CD4-positive, alpha-beta memory T cell (primary cell): Measurements from ENCODE around the gene KIR3DL3. TPM values are rescaled to one million over a fixed set of nuclear protein-coding genes. Genes with fewer than 3 reads are reported as not detected.
A peak's percentile ranks its signal among the peaks of the same experiment; 100 is the strongest.
"Not testable (repeated sequence)": the region's sequence is repeated elsewhere in the genome, so short reads cannot be mapped to it uniquely, and the experiment has no call there.

ENCODE experiments used
- CTCF ChIA-PET: fragments of 350-600 bp; sonication (Branson Sonifier 250); formaldehyde crosslinking; loops from one replicate; lab custom pipeline; 2021; ENCODE audit warnings: inconsistent platforms; ENCODE audit not compliant: partially characterized antibody; lab: Charles Lee
- POLR2A ChIA-PET: fragments of 350-600 bp; sonication (Branson Sonifier 250); formaldehyde crosslinking; loops from one replicate; lab custom pipeline; 2021; ENCODE audit not compliant: partially characterized antibody; lab: Charles Lee
- DNase-seq, 5 donors: peaks; one replicate each; pipeline versions ENCODE4 v3.0.0 to v3.0.0-alpha.2; 2020 to 2022; ENCODE audit warnings: mixed read lengths in 1 of 5
- H3K27ac ChIP-seq: one replicate; pipeline ENCODE4 v1.7.0; 2013; ENCODE audit warnings: low read depth, low read length
- H3K27me3 ChIP-seq: 2 replicates; pipeline ENCODE4 v1.7.0; 2013; ENCODE audit warnings: mild to moderate bottlenecking, low read length, moderate library complexity; ENCODE audit not compliant: insufficient read depth
- H3K36me3 ChIP-seq: 2 replicates; pipeline ENCODE4 v1.7.0; 2013; ENCODE audit warnings: mild to moderate bottlenecking, low read length, moderate library complexity; ENCODE audit not compliant: insufficient read depth
- H3K4me1 ChIP-seq: 2 replicates; pipeline ENCODE4 v1.7.0; 2013; ENCODE audit warnings: mild to moderate bottlenecking, low read length, moderate library complexity; ENCODE audit not compliant: insufficient read depth
- H3K4me3 ChIP-seq, 2 donors: one replicate each; pipeline ENCODE4 v1.7.0; 2013; ENCODE audit warnings: low read length in 2 of 2, mild to moderate bottlenecking in 1 of 2
- H3K9me3 ChIP-seq, 2 donors: one replicate each; pipeline ENCODE4 v1.7.0; 2013; ENCODE audit warnings: low read length in 2 of 2, control low read depth in 1 of 2; ENCODE audit not compliant: control insufficient read depth in 1 of 2
- H3K27ac Mint-ChIP-seq, 7 donors: one replicate each; pipeline ENCODE4 v1.8.0; 2020 to 2021; ENCODE audit warnings: mixed read lengths in 7 of 7, mild to moderate bottlenecking in 6 of 7, inconsistent platforms in 3 of 7, moderate library complexity in 3 of 7
- H3K27me3 Mint-ChIP-seq, 2 donors: one replicate each; pipeline ENCODE4 v1.8.0; 2020 to 2021; ENCODE audit warnings: mixed read lengths in 2 of 2
- H3K36me3 Mint-ChIP-seq, 2 donors: one replicate each; pipeline ENCODE4 v1.8.0; 2020 to 2021; ENCODE audit warnings: mixed read lengths in 2 of 2, inconsistent platforms in 1 of 2, mild to moderate bottlenecking in 1 of 2
- H3K4me1 Mint-ChIP-seq, 4 donors: one replicate each; pipeline ENCODE4 v1.8.0; 2020 to 2021; ENCODE audit warnings: mixed read lengths in 4 of 4, mild to moderate bottlenecking in 1 of 4
- H3K4me3 Mint-ChIP-seq, 8 donors: one replicate each; pipeline ENCODE4 v1.8.0; 2020 to 2021; ENCODE audit warnings: mixed read lengths in 8 of 8, mild to moderate bottlenecking in 7 of 8, moderate library complexity in 6 of 8, inconsistent platforms in 3 of 8
- H3K9me3 Mint-ChIP-seq, 8 donors: one replicate each; pipeline ENCODE4 v1.8.0; 2020 to 2021; ENCODE audit warnings: mixed read lengths in 8 of 8, mild to moderate bottlenecking in 5 of 8, inconsistent platforms in 3 of 8, moderate library complexity in 1 of 8
- intact Hi-C: fragments of 100-400 bp; cut with micrococcal nuclease; formaldehyde crosslinking; loops from one replicate; pipeline ENCODE4 v1.15.1; 2023
- polyA plus RNA-seq, 2 donors: library from polyadenylated mRNA; unstranded; fragments of 300-500 nt; fragmentation: Illumina TruSeq; gene quantifications; one replicate each; pipeline ENCODE4 v1.2.3, GENCODE V29; 2021
- total RNA-seq, 2 experiments: library from RNA; stranded (reverse); gene quantifications; one replicate each; pipeline ENCODE4 v1.2.3, GENCODE V29; 2021

Gene KIR3DL3
- total and polyA plus RNA-seq, 4 experiments from 2014 or later, result not detected

DNA sequence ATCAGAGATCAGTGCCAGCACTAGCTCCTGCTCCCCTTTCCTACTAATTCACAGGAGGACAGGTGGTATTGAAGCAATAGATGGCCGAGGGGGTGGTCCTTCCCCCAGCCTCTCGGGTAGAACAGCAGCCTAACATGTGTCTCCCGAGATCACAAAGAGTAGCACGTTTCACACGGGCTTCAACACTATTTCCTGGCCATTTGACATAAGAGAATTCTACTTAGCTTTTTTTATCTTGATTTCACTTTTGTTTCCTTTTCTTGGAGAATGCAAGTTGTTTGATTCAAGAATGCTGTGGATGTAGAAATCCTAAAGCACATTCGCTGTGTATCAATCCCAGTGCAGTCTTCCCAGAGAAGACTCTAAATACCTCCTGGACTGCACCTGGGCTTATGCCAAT is 26.0 kb downstream of the KIR3DL3 start:
- DNase-seq, H3K4me3 Mint-ChIP-seq, POLR2A ChIA-PET, H3K27me3 ChIP-seq, intact Hi-C loops, H3K9me3 ChIP-seq, H3K4me1 Mint-ChIP-seq, H3K27ac Mint-ChIP-seq, H3K4me1 ChIP-seq, H3K27ac ChIP-seq, H3K36me3 ChIP-seq, H3K36me3 Mint-ChIP-seq, CTCF ChIA-PET, H3K4me3 ChIP-seq: not testable (repeated sequence)
- peaks cover 0 to 11% (median 3%) of the 10 kb centered on the region in 8 donors for H3K9me3 Mint-ChIP-seq
- peaks cover 6 to 10% of the 10 kb centered on the region in 2 donors for H3K27me3 Mint-ChIP-seq

DNA sequence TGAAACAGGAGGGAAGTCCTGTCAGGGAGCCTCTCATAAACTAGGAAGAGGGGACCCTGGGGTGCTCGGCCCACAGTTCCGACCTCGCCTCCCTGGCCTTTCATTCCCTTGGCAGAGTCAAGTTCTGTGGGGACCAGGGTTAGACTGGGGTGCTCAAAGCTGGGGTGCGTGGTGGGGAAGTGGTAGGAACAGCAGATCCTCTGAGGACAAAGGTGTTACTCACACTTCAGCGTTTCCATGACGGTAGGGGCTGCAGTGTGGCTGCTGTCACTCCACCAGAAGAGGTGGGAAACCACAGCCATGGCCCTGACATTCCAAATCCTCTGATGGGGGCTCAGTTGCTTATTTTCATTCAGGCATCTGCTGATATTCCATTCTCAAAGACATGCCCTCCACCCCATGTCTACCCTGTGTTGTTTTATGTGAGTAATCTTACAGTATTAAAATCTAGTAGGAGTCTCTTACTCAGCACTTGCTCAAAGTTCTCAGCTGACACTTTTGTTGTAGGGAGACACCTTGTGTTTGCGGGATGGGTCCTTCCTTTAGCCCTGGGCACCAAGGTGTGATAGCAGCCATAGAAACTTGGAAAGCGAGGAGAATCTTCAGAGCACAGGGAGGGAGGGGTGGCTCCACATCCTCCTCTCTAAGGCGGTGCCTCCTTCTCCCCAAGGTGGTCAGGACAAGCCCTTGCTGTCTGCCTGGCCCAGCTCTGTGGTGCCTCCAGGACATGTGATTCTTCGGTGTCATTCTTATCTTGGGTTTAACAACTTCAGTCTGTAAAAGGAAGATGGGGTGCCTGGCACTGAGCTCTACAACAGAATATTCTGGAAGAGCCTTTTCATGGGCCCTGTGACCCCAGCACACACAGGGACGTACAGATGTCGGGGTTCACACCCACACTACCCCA is 32.2 kb downstream of the KIR3DL3 start:
- CTCF ChIA-PET, POLR2A ChIA-PET, H3K36me3 Mint-ChIP-seq, intact Hi-C loops, H3K27me3 Mint-ChIP-seq, DNase-seq, H3K36me3 ChIP-seq, H3K9me3 Mint-ChIP-seq, H3K4me3 ChIP-seq, H3K9me3 ChIP-seq, H3K27ac ChIP-seq, H3K4me3 Mint-ChIP-seq, H3K27ac Mint-ChIP-seq, H3K4me1 ChIP-seq, H3K4me1 Mint-ChIP-seq, H3K27me3 ChIP-seq: not testable (repeated sequence)

DNA sequence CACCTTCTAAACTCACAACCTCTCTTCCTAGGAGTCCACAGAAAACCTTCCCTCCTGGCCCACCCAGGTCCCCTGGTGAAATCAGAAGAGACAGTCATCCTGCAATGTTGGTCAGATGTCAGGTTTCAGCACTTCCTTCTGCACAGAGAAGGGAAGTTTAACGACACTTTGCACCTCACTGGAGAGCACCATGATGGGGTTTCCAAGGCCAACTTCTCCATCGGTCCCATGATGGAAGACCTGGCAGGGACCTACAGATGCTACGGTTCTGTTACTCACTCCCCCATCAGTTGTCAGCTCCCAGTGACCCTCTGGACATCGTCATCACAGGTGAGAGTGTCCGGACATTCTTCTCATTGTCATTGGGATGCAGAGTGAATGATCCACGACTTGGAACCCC is 34.3 kb downstream of the KIR3DL3 start:
- CTCF ChIA-PET, H3K36me3 Mint-ChIP-seq, POLR2A ChIA-PET: not testable (repeated sequence)

DNA sequence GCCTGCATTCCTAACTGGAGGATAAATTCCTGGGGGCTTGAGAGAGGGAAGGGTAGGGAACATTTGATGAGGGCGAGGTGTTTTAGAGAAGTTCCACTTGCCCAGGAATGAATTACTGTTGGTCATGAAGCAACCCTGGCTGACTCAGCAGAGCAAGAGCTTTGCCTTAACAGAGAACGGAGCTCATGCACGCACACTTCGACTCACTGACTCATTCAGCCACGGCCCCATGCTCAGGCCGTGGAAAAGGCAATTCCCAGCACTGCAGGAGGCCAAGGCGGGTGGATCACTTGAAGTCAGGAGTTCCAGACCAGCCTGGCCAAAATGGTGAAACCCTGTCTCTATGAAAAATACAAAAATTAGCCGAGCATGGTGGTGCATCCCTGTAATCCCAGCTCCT is 40.0 kb downstream of the KIR3DL3 start:
- intact Hi-C loops, H3K4me3 Mint-ChIP-seq, H3K9me3 ChIP-seq, H3K27me3 ChIP-seq, DNase-seq, H3K4me1 Mint-ChIP-seq, CTCF ChIA-PET, H3K36me3 ChIP-seq, POLR2A ChIA-PET, H3K36me3 Mint-ChIP-seq, H3K27me3 Mint-ChIP-seq, H3K4me3 ChIP-seq, H3K4me1 ChIP-seq, H3K27ac ChIP-seq, H3K27ac Mint-ChIP-seq: not testable (repeated sequence)
- H3K9me3 Mint-ChIP-seq, result peaks cover 0 to 18% (median 4%) of the 10 kb centered on the region in 8 donors

More for the DNA sequence above, 34.3 kb downstream of the KIR3DL3 start:
- DNase-seq, H3K9me3 ChIP-seq, H3K27ac ChIP-seq, H3K4me1 ChIP-seq, H3K4me1 Mint-ChIP-seq, H3K4me3 ChIP-seq, H3K9me3 Mint-ChIP-seq, intact Hi-C loops, H3K36me3 ChIP-seq, H3K27me3 ChIP-seq, H3K27ac Mint-ChIP-seq, H3K27me3 Mint-ChIP-seq, H3K4me3 Mint-ChIP-seq: not testable (repeated sequence)

DNA sequence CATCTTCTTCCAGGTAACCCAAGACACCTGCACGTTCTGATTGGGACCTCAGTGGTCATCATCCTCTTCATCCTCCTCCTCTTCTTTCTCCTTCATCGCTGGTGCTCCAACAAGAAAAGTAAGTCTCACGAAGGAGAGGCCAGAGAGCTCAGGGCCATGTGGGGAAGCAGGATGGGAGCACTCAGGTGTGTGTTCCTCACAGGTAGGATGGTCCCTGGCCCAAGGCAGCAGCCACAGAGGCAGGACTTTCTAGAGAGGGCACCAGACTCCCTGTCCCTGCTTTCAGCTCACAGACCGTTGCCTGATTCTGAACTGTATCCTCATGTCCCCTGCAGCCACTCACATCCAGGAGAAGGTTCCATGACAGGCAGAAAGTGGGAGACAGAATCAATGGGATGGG is 42.2 kb downstream of the KIR3DL3 start:
- H3K4me1 ChIP-seq, H3K9me3 ChIP-seq, H3K4me1 Mint-ChIP-seq, H3K27ac Mint-ChIP-seq, H3K4me3 ChIP-seq, H3K27ac ChIP-seq, H3K27me3 ChIP-seq, H3K4me3 Mint-ChIP-seq, intact Hi-C loops, DNase-seq, H3K36me3 ChIP-seq, CTCF ChIA-PET, POLR2A ChIA-PET, H3K36me3 Mint-ChIP-seq: not testable (repeated sequence)
- Mint-ChIP-seq H3K27me3 (peaks cover 7 to 12% of the 10 kb centered on the region in 2 donors), H3K9me3 (peaks cover 0 to 13% (median 1%) of the 10 kb centered on the region in 8 donors)

DNA sequence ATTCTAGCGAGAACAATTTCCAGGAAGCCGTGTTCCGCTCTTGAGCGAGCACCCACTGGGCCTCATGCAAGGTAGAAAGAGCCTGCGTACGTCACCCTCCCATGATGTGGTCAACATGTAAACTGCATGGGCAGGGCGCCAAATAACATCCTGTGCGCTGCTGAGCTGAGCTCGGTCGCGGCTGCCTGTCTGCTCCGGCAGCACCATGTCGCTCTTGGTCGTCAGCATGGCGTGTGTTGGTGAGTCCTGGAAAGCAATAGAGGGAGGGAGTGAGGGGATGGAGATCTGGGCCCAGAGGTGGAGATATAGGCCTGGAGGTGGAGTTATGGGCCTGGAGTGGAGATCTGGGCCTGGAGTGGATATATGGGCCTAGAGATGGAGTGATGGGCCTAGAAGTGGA is 45.4 kb downstream of the KIR3DL3 start, which contains the start of gene KIR2DL1:
Gene KIR2DL1 (plus strand): TSS at position 148 of the 400 bp plus-strand sequence. CDS start 58 bp downstream, at position 206.
- peak within 1 kb of the TSS in 1 of 8 donors; percentile 0 for H3K4me3 Mint-ChIP-seq
- H3K9me3 Mint-ChIP-seq, result peaks cover 0 to 17% (median 1%) of the 10 kb centered on the region in 8 donors
- peaks cover 5 to 15% of the 10 kb centered on the region in 2 donors for H3K27me3 Mint-ChIP-seq
- intact Hi-C loops, H3K36me3 Mint-ChIP-seq, H3K27ac ChIP-seq, H3K4me3 ChIP-seq, H3K27ac Mint-ChIP-seq, H3K27me3 ChIP-seq, H3K9me3 ChIP-seq, POLR2A ChIA-PET, H3K36me3 ChIP-seq, DNase-seq, H3K4me1 Mint-ChIP-seq, H3K4me1 ChIP-seq, CTCF ChIA-PET: not testable (repeated sequence)

DNA sequence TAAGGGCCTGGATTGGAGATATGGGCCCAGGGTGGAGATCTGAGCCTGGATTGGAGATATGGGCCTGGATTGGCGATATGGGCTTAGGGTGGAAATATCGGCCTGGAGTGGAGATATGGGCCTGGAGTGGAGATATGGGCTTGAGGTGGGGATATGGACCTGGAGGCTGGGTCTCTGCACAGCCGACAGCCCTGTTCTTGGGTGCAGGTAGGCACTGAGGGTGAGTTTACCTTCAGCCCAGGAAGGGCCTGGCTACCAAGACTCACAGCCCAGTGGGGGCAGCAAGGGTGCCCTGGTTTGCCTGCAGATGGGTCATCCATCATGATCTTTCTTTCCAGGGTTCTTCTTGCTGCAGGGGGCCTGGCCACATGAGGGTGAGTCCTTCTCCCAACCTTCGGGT is 46.3 kb downstream of the KIR3DL3 start:
- H3K4me3 Mint-ChIP-seq, H3K4me1 ChIP-seq, H3K36me3 ChIP-seq, CTCF ChIA-PET, H3K36me3 Mint-ChIP-seq, DNase-seq, H3K4me3 ChIP-seq, H3K27me3 ChIP-seq, POLR2A ChIA-PET, H3K4me1 Mint-ChIP-seq, intact Hi-C loops, H3K27ac ChIP-seq, H3K27ac Mint-ChIP-seq, H3K9me3 ChIP-seq: not testable (repeated sequence)
- peaks cover 0 to 12% (median 0%) of the 10 kb centered on the region in 8 donors for H3K9me3 Mint-ChIP-seq
- H3K27me3 Mint-ChIP-seq, result peaks cover 7 to 15% of the 10 kb centered on the region in 2 donors
